Measurements from ENCODE around the gene ZC3H4. TPM values are rescaled to one million over a fixed set of nuclear protein-coding genes. Genes with fewer than 3 reads are reported as not detected.
A peak's percentile ranks its signal among the peaks of the same experiment; 100 is the strongest.

The ZC3H4 gene
- total and polyA plus RNA-seq, 2 donors (not counting 3 experiments of a cell fraction or from before 2014, with no cell fraction given) = 6.2 to 63.9 TPM

DNA sequence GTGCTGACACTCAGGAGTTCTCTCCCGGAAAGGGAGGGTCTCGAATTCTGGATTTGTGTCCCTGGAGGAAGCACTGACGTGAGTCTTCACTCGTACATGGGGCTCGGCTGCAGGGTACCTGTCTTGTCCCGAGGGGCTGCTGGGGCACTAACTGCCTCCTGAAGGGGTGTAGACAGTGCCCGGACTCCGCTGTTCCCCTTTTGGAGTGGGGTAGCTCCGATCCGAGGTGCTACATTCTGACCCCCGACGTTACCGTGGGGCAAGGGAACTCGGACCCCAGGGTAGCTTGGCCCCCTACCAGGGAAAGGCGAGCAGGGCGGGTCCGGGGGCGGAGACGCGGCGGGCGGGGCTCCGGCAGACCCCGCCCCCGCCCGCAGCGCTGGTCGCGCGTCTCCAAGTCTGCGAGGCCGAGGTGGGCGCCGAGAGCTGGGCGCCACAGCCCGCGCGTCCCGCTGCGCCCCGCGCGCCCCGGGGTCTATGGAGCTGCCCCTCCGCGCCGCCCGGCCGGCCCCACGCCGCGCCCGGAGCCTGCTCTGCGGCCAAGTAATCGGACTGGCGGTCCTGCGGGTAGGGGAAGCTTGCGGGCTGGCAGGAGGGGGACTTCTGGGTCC lies 94.0 kb downstream of the ZC3H4 start, which contains the start of gene NPAS1:
Gene NPAS1 (plus strand): TSS at position 407 of the 611 bp plus-strand sequence. CDS start 1,211 bp downstream, outside the sequence.
- DNase-seq (ENCODE audit: low read depth, low spot score) (no peak), FAIRE-seq (no peak)
- Histone ChIP-seq H3K36me3 (ENCODE audit: control insufficient read depth in 2 of 2, extremely low read depth in 1 of 2, insufficient read depth in 2 of 2, low read length in 2 of 2) (no peaks in the 10 kb centered on the region), H3K4me1 (ENCODE audit: control insufficient read depth, extremely low read depth, insufficient read depth, low read length) (peaks cover 17% of the 10 kb centered on the region), H3K79me2 (ENCODE audit: control insufficient read depth, insufficient read depth, low read length) (no peaks in the 10 kb centered on the region), H3K9me3 (replicated peaks; ENCODE audit: control insufficient read depth, insufficient read depth, low read length) (no peaks in the 10 kb centered on the region), H3K4me3 (replicated peaks in 1 of 3; ENCODE audit: insufficient read depth in 1 of 3, low read depth in 1 of 3, low read length in 3 of 3) (no peak within 1 kb of the TSS), H3K27me3 (ENCODE audit: control insufficient read depth in 2 of 2, insufficient read depth in 2 of 2, low read length in 2 of 2) (peaks cover 36 to 48% of the 10 kb centered on the region in 2 experiments), H3K9ac (replicated peaks; ENCODE audit: extremely low read depth, insufficient read depth, low read length) (no peak within 1 kb of the TSS), H2AFZ (ENCODE audit: low read depth, low read length) (no peak within 1 kb of the TSS), H3K27ac (ENCODE audit: insufficient read depth, low read depth, low read length) (no peak within 1 kb of the TSS), H3K9me1 (replicated peaks; ENCODE audit: control insufficient read depth, extremely low read depth, insufficient read depth, low read length) (no peaks in the 10 kb centered on the region), H3K4me2 (ENCODE audit: insufficient read depth, low read length) (peak within 1 kb of the TSS; percentile 22), H4K20me1 (replicated peaks; ENCODE audit: control insufficient read depth, extremely low read depth, insufficient read depth, low read length) (no peaks in the 10 kb centered on the region)
- no peak for TF ChIP-seq MYC (IDR thresholded peaks at IDR 0.05; ENCODE audit: low read depth, low read length)
- dilution Hi-C loops (cut with MboI; ENCODE audit: extremely low pct_ligation_motif_present, low sequenced_read_pairs) = no loop called here
- ChIA-PET CTCF (interaction anchor here (0.7 kb wide), 1 partner anchor 224 kb away, joined by 3 read pairs; no protein-coding TSS in a partner anchor), POLR2A (no interaction called here)
- BruUV-seq (replicated peaks) = no TSS peak
- intact Hi-C loops (cut with micrococcal nuclease) = no loop called here

DNA sequence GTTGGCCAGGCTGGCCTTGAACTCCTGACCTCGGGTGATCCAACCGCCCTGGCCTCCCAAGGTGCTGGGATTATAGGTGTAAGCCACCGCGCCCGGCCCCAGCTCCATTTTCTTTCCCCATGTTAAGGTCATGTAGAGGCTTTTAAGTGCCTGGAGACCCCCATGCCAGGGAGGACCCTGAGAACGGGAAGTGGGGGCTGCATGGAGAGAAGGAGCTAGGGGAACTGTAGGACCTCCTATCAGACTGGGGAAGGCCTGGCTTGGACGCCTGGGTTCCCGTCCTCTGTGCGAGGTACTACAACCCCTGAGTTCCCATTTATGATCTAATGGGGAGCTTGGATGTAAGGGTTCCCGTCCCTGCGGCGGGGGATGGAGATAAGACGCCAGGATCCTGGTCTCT lies 94.7 kb downstream of the ZC3H4 start:
- H3K9me1 ChIP-seq (replicated peaks; ENCODE audit: control insufficient read depth, extremely low read depth, insufficient read depth, low read length) = no peaks in the 10 kb centered on the region
- TF ChIP-seq POLR2A (IDR thresholded peaks at IDR 0.05; ENCODE audit: low read depth, low read length) (no peak), JUN (IDR thresholded peaks at IDR 0.05; ENCODE audit: borderline replicate concordance, insufficient read depth, insufficient read length, low read depth) (no peak), MYC (IDR thresholded peaks at IDR 0.05; ENCODE audit: low read depth, low read length) (no peak), GATA2 (IDR thresholded peaks at IDR 0.05; ENCODE audit: insufficient read depth, insufficient read length, low read depth, low read length) (no peak)
- TF ChIP-seq, protein P1, sequence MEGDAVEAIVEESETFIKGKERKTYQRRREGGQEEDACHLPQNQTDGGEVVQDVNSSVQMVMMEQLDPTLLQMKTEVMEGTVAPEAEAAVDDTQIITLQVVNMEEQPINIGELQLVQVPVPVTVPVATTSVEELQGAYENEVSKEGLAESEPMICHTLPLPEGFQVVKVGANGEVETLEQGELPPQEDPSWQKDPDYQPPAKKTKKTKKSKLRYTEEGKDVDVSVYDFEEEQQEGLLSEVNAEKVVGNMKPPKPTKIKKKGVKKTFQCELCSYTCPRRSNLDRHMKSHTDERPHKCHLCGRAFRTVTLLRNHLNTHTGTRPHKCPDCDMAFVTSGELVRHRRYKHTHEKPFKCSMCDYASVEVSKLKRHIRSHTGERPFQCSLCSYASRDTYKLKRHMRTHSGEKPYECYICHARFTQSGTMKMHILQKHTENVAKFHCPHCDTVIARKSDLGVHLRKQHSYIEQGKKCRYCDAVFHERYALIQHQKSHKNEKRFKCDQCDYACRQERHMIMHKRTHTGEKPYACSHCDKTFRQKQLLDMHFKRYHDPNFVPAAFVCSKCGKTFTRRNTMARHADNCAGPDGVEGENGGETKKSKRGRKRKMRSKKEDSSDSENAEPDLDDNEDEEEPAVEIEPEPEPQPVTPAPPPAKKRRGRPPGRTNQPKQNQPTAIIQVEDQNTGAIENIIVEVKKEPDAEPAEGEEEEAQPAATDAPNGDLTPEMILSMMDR (IDR thresholded peaks at IDR 0.05; ENCODE audit: extremely low read depth in 1 of 2, insufficient read depth in 1 of 2, low read depth in 1 of 2, low read length in 2 of 2) = no peak
- TF ChIP-seq, protein P2, sequence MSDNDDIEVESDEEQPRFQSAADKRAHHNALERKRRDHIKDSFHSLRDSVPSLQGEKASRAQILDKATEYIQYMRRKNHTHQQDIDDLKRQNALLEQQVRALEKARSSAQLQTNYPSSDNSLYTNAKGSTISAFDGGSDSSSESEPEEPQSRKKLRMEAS (IDR thresholded peaks at IDR 0.05; ENCODE audit: insufficient read depth, insufficient read length) = no peak
- H3K27me3 ChIP-seq (ENCODE audit: control insufficient read depth in 2 of 2, insufficient read depth in 2 of 2, low read length in 2 of 2) = peaks cover 33 to 46% of the 10 kb centered on the region in 2 experiments
- no peaks in the 10 kb centered on the region for H3K9me3 ChIP-seq (replicated peaks; ENCODE audit: control insufficient read depth, insufficient read depth, low read length)
- FAIRE-seq (no peak), DNase-seq (ENCODE audit: low read depth, low spot score) (no peak)
- no TSS peak for BruUV-seq (replicated peaks)
- CTCF ChIA-PET = interaction anchor here (0.7 kb wide), 1 partner anchor 225 kb away, joined by 3 read pairs; no protein-coding TSS in a partner anchor
- H3K4me1 ChIP-seq (ENCODE audit: control insufficient read depth, extremely low read depth, insufficient read depth, low read length) = peaks cover 17% of the 10 kb centered on the region
- intact Hi-C loops (cut with micrococcal nuclease) (no loop called here), dilution Hi-C loops (cut with MboI; ENCODE audit: extremely low pct_ligation_motif_present, low sequenced_read_pairs) (no loop called here)
- no peaks in the 10 kb centered on the region for H4K20me1 ChIP-seq (replicated peaks; ENCODE audit: control insufficient read depth, extremely low read depth, insufficient read depth, low read length)
- H3K4me3 ChIP-seq (replicated peaks in 1 of 3; ENCODE audit: insufficient read depth in 1 of 3, low read depth in 1 of 3, low read length in 3 of 3) = no peak overlapping the region
- no peak overlapping the region for H3K27ac ChIP-seq (ENCODE audit: insufficient read depth, low read depth, low read length)
- no peak overlapping the region for H3K4me2 ChIP-seq (ENCODE audit: insufficient read depth, low read length)
- H3K36me3 ChIP-seq (ENCODE audit: control insufficient read depth in 2 of 2, extremely low read depth in 1 of 2, insufficient read depth in 2 of 2, low read length in 2 of 2) = no peaks in the 10 kb centered on the region
- H3K79me2 ChIP-seq (ENCODE audit: control insufficient read depth, insufficient read depth, low read length) = no peaks in the 10 kb centered on the region
- POLR2A ChIA-PET = no interaction called here
- no peak overlapping the region for H2AFZ ChIP-seq (ENCODE audit: low read depth, low read length)
- H3K9ac ChIP-seq (replicated peaks; ENCODE audit: extremely low read depth, insufficient read depth, low read length) = no peak overlapping the region
